Measurements from ENCODE around the gene POLG. TPM values are rescaled to one million over a fixed set of nuclear protein-coding genes. Genes with fewer than 3 reads are reported as not detected.

POLG gene
- total RNA-seq, 1 experiment from 2014 or later: 83.5 TPM

GRCh38 chr15:89349206-89349558, 14.6 kb upstream of the POLG start:
- peak overlapping the region; percentile 21; the same call in 1 of the 2 replicates for H3K4me3 ChIP-seq (ENCODE audit: low read length)
- H3K27ac ChIP-seq (ENCODE audit: low read length): peak overlapping the region; percentile 35; the same call in 1 of the 2 replicates
- no peak overlapping the region for H3K9ac ChIP-seq (ENCODE audit: low read length)
- peaks cover 11% of the 10 kb centered on the region; the same call in 1 of the 2 replicates for H3K4me1 ChIP-seq (ENCODE audit: insufficient read depth, low read length)
- ATAC-seq (peak; percentile 46; the same call in 1 of the 2 replicates), DNase-seq (peak; percentile 28)
- TF ChIP-seq EZH2 (IDR thresholded peaks at IDR 0.05; ENCODE audit: low read length, unreplicated experiment) (no peak), EZH2phosphoT487 (IDR thresholded peaks at IDR 0.05; ENCODE audit: borderline replicate concordance, low read length) (no peak), CTCF (conservative IDR thresholded peaks at IDR 0.05; ENCODE audit: low read depth, low read length) (no peak)
- H2AFZ ChIP-seq (ENCODE audit: low read length): peak overlapping the region; percentile 36; the same call in 1 of the 2 replicates
- H3K79me2 ChIP-seq (ENCODE audit: low read length): no peaks in the 10 kb centered on the region
- intact Hi-C loops (cut with micrococcal nuclease): no loop called here
- POLR2A ChIA-PET (ENCODE audit: unreplicated experiment): no interaction called here
- H3F3A ChIP-seq (ENCODE audit: low read length, unreplicated experiment): no peaks in the 10 kb centered on the region
- H3K36me3 ChIP-seq (ENCODE audit: low read depth, low read length): no peaks in the 10 kb centered on the region
- peak overlapping the region; percentile 59 for H3K4me2 ChIP-seq (ENCODE audit: low read length)
- no peaks in the 10 kb centered on the region for H4K20me1 ChIP-seq (ENCODE audit: low read length)
- no peaks in the 10 kb centered on the region for H3K9me2 ChIP-seq (replicated peaks; ENCODE audit: low read length)
- H3K9me3 ChIP-seq (ENCODE audit: low read length): no peaks in the 10 kb centered on the region
- BruUV-seq (replicated peaks): no TSS peak
- no peaks in the 10 kb centered on the region for H3K27me3 ChIP-seq (ENCODE audit: low read length)
- CTCF ChIA-PET: no interaction called here

- Histone ChIP-seq H3K4me3 (ENCODE audit: low read length) (no peak overlapping the region), H3F3A (ENCODE audit: low read length, unreplicated experiment) (no peaks in the 10 kb centered on the region), H3K9me3 (ENCODE audit: low read length) (no peaks in the 10 kb centered on the region), H3K79me2 (ENCODE audit: low read length) (no peaks in the 10 kb centered on the region), H3K36me3 (ENCODE audit: low read depth, low read length) (no peaks in the 10 kb centered on the region), H3K27me3 (ENCODE audit: low read length) (no peaks in the 10 kb centered on the region), H3K9me2 (replicated peaks; ENCODE audit: low read length) (no peaks in the 10 kb centered on the region), H3K4me1 (ENCODE audit: insufficient read depth, low read length) (peaks cover 11% of the 10 kb centered on the region; the same call in 1 of the 2 replicates), H3K27ac (ENCODE audit: low read length) (no peak overlapping the region), H4K20me1 (ENCODE audit: low read length) (no peaks in the 10 kb centered on the region), H2AFZ (ENCODE audit: low read length) (no peak overlapping the region), H3K4me2 (ENCODE audit: low read length) (no peak overlapping the region), H3K9ac (ENCODE audit: low read length) (no peak overlapping the region)
- DNase-seq: no peak
- no peak for ATAC-seq
- ChIA-PET CTCF (interaction anchor here (0.8 kb wide), 1 partner anchor 12 kb away, joined by 6 read pairs; no protein-coding TSS in a partner anchor), POLR2A (ENCODE audit: unreplicated experiment) (no interaction called here)
- intact Hi-C loops (cut with micrococcal nuclease): no loop called here
- TF ChIP-seq EZH2phosphoT487 (IDR thresholded peaks at IDR 0.05; ENCODE audit: borderline replicate concordance, low read length) (no peak), CTCF (conservative IDR thresholded peaks at IDR 0.05; ENCODE audit: low read depth, low read length) (no peak), EZH2 (IDR thresholded peaks at IDR 0.05; ENCODE audit: low read length, unreplicated experiment) (no peak)
- no TSS peak for BruUV-seq (replicated peaks)
These were observed 12.1 kb upstream of the POLG start for GRCh38 chr15:89346516-89347231.

GRCh38 chr15:89345248-89345647, 10.6 kb upstream of the POLG start:
- H3F3A ChIP-seq (ENCODE audit: low read length, unreplicated experiment): no peaks in the 10 kb centered on the region
- no peaks in the 10 kb centered on the region for H3K27me3 ChIP-seq (ENCODE audit: low read length)
- H4K20me1 ChIP-seq (ENCODE audit: low read length): no peaks in the 10 kb centered on the region
- H3K9me2 ChIP-seq (replicated peaks; ENCODE audit: low read length): no peaks in the 10 kb centered on the region
- TF ChIP-seq CTCF (conservative IDR thresholded peaks at IDR 0.05; ENCODE audit: low read depth, low read length): no peak
- TF ChIP-seq EZH2 (IDR thresholded peaks at IDR 0.05; ENCODE audit: low read length, unreplicated experiment): no peak
- TF ChIP-seq EZH2phosphoT487 (IDR thresholded peaks at IDR 0.05; ENCODE audit: borderline replicate concordance, low read length): no peak
- intact Hi-C loops (cut with micrococcal nuclease): no loop called here
- H3K79me2 ChIP-seq (ENCODE audit: low read length): no peaks in the 10 kb centered on the region
- no peak overlapping the region for H3K9ac ChIP-seq (ENCODE audit: low read length)
- no peak overlapping the region for H3K27ac ChIP-seq (ENCODE audit: low read length)
- H3K9me3 ChIP-seq (ENCODE audit: low read length): no peaks in the 10 kb centered on the region
- POLR2A ChIA-PET (ENCODE audit: unreplicated experiment): no interaction called here
- CTCF ChIA-PET: no interaction called here
- no peak overlapping the region for H3K4me3 ChIP-seq (ENCODE audit: low read length)
- H3K36me3 ChIP-seq (ENCODE audit: low read depth, low read length): no peaks in the 10 kb centered on the region
- H3K4me1 ChIP-seq (ENCODE audit: insufficient read depth, low read length): peaks cover 11% of the 10 kb centered on the region; the same call in 1 of the 2 replicates
- no peak overlapping the region for H2AFZ ChIP-seq (ENCODE audit: low read length)
- no TSS peak for BruUV-seq (replicated peaks)
- DNase-seq (no peak), ATAC-seq (no peak)
- H3K4me2 ChIP-seq (ENCODE audit: low read length): no peak overlapping the region

All from PC-3 (cell line).